HL-60/S4 treated with retinoic acid at 250 ng/mL for 4 days and 3 days (cell line): ENCODE results near the gene PFKFB2.

Experiments
- in situ Hi-C: fragments of 300-500 bp; cut with MboI; formaldehyde crosslinking; loops from 2 replicates; pipeline ENCODE4 v1.7.0; 2022; ENCODE audit warnings: low sequenced_read_pairs

Gene PFKFB2

DNA sequence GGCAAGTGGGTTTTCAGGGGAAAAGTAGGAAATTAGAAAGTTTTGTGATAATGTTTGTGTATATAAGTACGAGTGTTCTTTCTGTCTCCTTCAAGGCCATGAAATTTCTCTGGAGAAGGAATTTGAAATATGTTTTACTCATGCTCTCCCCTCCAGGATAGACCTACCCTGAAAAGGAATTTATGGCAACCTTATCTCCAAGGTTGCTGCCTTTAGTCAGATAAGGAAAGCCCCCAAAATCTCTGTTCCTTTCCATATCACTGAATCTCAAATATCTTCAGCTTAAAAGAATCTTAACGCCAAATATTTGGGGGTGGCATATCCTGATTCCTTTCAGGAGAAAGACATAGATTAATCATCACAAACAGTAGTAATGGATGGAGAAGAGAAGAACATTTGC lies 35.1 kb downstream of the PFKFB2 start:
- in situ Hi-C loops: no loop called here

DNA sequence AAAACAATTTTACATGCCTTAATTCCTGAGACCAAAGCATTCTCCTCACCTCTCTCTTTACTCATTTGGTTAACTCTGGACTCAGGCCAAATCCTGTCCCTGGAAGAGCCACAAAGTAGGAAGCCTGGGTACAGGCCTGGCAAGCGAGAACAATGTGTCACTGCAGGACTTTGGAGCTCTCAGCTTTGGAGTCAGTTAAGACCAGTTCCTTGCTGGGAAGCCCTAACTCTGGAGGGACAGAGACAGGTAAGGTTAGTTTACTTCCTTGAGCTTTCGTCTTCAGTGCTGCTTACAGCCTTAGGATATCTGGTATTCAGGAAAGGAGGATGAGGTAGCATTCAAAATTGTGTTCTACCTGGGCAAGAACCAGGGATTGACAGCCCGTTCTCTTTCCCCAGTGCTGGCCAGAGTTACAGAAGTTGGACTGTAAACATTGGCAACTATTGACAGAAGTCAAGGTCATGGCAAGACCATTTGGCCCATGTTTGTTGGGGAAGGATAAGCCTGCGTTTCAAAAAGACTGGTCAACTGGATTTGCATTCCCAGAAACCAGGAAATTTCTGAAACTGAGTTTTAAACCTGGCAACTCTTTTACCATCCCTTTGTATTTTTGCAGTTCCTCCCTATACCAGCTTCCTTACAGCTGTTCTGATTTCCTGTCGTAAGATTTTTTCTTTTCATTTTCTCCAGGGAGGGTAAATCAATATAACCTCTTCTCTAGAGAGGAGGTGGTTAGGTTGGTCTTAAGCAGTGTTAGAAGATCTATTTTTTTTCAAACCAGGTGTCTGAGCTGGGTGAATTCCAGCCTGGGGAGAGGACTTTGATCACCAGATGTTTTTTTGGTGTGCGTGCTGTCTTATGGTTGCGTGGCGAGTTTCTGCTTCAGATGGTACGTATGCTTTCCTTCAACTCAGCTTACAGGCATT lies 35.9 kb downstream of the PFKFB2 start, which contains the start of gene C4BPB:
C4BPB (plus strand) TSS at position 160 of the 926 bp plus-strand sequence; CDS start at position 832, 672 bp downstream.
- in situ Hi-C loops: no loop called here

DNA sequence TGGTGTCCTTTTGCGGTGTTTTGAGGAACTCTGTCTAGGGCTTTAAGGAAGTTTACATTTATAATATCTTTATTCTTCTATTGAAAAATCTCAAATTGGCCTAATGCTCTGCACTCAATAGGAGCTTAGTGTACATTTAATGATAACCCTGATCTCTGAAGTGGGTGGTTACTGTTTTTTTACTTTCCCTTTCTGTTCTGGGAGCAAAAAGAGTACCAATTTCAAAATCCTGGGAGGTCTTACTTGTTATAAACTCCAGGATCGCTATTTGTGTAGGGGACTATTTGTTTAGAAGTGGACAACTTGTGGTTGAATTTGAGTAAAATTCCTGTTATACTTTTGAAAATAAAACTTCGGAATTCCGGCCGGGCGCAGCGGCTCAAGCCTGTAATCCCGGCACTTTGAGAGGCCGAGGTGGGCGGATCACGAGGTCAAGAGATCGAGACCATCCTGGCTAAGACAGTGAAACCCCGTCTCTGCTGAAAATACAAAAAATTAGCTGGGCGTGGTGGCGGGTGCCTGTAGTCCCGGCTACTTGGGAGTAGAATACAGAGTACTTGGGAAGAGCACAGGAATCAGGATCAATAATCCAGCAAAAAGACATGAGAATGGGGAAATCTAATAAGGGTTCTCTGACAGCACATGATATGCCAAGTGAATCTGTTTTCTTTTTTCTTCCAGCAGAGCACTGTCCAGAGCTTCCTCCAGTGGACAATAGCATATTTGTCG lies 36.7 kb downstream of the PFKFB2 start:
- in situ Hi-C loops: no loop called here

DNA sequence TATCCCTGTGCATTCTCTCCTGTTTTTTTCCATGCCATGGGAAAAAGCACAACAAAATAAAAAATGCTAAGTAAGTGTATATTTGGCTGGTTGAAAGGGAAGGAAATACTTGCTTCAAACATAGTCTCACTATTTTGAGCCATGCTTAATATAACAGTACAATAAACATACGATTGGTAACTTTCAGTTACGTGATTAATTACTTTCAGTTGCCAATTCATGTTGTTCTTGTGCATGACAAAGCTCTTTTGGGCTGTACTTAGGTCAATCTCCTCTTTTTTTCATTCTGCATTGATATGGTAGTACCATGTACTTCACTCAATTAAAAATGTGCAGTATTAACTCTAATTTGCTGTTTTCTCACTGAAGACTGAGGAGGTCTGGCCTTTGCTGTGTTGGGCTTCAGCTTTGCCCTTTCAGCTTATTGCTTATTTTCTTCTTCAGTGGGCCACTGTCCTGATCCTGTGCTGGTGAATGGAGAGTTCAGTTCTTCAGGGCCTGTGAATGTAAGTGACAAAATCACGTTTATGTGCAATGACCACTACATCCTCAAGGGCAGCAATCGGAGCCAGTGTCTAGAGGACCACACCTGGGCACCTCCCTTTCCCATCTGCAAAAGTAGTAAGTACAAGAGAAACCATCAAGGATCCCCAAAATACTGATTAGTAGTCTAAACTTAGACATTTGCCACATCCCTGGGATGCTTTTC lies 38.3 kb downstream of the PFKFB2 start:
- in situ Hi-C loops: no loop called here

DNA sequence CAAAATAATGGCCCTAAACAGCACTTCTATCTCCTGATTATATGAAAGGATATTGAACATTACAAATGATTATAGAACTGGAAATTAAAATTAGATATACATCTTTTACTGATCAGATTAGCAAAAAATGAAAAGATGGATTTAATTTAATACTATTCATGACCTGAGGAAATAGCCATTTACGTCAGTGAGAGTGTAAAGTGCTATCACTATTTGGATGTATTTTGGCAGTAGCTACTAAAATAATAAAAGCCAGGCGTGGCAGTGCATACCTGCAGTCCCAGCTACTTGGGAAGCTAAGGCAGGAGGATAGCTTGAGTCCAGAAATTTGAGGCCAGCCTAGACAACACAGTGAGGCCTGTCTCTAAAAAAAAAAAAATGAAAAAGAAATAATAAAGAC lies 40.9 kb downstream of the PFKFB2 start:
- in situ Hi-C loops: no loop called here

DNA sequence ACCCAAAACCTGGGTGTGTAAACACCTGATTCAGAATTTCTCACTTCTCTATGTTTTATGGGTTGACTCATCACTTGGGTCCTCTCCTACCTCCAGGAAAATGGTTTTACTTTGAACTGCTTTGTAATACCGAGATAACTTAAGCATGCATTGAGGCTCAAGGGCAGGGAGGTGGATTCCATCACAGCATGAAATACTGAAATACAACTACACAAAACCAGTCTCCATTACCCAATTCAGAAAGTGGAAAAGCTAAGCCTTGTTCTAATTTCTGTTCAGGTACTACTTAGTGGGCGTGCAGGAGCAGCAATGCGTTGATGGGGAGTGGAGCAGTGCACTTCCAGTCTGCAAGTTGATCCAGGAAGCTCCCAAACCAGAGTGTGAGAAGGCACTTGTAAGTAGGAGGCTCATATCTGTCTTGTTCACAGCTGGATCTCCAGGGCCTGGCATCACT lies 44.8 kb downstream of the PFKFB2 start:
- in situ Hi-C loops: no loop called here

DNA sequence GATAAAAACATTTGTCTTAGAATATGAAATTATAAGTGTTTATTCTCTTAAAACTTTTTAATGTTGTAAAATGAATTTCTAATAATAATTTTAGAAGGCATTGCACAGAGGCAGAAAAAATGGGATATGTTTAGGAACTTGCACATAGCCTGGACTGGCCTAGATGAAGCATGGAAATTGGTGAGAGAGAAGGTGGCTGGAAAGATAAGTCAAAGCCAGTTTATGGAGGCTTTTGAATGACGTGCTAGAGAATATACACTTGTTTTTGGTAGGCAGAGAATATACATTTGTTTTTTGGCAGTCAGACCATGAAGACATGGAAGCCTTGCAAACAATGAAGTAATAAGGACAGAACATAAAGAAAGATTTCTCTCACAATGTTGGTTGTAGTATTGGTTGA lies 48.6 kb downstream of the PFKFB2 start:
- in situ Hi-C loops: no loop called here

DNA sequence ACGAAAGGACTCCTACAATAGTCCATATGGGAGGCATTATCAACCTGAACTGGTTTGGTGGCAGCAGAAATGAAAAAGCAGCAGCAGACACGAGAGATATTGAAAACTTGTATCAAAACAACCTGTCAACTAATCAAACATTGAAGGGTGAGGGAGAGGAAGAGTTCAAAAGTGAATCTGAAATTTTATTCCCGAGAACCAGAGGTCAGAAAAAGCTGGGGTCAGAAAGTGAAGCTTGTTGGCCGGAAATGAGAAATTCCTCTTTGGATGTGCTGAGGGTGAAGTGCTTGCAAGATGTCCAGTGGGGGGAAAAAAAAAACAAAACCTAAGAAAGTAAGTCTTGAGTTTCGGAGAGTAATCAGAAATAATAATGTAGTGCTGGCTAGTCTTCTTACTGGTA lies 49.1 kb downstream of the PFKFB2 start:
- in situ Hi-C loops: no loop called here

DNA sequence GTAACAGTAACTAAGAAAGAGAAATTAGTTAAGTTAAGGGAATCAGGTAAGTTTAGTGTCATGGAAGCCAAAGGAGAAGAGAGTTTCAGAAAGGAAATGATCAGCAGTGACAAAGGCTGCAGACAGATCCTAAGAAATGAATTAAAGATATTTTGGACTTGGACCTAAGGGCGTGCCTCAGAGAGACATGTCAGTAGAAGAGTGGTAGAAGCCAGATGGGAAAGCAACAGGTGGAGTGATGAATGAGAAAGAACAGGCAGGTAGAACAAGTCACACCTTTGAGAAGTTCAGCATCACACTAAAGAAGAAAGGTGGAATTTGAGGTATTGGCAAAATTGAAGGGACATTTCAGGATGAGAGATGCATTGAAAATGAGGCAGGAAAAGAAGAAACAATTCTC lies 49.6 kb downstream of the PFKFB2 start:
- in situ Hi-C loops: no loop called here

DNA sequence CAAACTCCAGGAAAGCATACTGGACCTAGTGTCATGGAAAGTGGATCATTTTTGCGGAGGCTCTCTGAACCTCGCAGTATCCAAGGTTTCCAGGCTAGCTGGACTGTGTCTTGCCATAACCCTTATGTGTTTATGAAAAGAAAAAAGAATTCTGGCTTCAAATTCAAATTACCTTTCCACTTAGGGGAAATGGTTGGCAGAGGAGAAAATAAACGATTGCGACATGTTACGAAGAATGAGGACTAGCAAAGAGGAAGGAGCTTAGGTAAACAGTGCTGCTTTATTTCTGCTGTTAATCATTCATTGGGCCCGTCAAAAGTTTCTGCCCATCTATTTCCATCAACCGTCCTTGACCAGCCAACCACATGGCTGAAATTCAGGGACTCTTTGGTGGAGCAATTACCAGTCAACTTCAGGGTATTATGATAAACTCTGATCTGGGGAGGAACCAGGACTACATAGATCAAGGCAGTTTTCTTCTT lies 50.9 kb downstream of the PFKFB2 start, which contains the start of gene C4BPA:
C4BPA (plus strand) TSS at position 342 of the 482 bp plus-strand sequence. CDS start 8,793 bp downstream, outside the sequence.
- in situ Hi-C loops: no loop called here

DNA sequence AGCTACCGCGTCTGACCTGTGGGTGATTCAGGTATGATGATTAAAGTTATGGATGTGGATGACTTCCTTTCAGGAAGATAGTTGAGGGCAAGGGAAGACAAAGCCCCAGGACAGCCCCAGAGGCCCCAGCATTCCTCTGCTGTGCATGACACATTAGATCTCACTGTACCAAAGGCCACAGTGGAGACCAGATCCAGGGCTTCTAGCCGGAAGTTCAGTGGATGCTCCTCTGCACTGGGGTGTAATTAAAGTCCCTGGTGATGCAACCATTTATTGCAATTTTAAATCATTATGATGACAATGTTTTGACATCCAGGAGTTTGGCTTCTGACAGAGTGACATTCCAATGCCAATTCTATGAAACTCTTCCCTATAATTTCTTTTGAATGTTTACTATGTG lies 55.9 kb downstream of the PFKFB2 start:
- in situ Hi-C loops: no loop called here

DNA sequence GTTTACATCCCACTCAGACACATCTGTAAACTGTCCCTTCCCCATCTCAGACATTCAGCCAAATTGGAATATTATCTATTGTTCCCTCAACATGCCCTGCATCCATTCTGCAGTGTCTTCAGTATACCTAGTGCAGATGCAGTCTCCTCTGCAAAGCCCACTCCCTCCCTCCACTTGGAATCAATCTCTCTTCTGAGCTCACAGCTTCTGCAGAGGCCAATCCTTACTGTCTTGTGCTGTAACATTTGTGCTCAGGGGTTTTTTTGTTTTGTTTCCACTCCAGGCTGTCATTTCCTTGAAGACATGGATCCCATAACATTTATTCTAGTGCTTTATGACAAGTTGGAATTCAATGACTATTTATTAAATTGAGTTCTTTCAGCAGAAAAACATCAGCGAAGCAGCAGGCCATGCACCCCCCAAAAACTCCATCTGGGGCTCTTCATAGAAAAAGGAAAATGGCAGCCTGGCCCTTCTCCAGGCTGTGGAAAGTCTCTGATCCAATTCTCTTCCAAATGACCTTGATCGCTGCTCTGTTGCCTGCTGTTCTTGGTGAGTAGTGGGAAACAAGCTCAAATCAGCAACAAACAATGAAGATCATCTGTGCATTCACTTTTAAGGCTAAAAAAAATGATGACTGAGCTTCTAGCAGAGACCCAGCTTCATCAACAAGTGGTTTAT lies 59.7 kb downstream of the PFKFB2 start:
- in situ Hi-C loops: no loop called here

DNA sequence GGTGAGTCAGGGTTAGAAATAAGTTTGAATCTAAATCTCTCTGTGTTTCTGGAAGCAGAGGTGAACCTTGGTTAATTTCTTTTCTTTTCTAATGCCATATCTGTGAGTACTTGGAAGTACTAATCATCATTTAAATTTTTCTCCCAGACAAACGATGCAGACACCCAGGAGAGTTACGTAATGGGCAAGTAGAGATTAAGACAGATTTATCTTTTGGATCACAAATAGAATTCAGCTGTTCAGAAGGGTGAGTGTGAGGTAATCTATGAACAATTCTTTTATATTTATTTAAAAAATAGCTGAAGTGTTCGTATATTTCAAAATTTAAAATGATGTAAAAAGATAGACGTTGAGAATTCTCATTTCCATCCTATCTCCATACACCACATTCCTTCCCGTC lies 62.2 kb downstream of the PFKFB2 start:
- in situ Hi-C loops: no loop called here

DNA sequence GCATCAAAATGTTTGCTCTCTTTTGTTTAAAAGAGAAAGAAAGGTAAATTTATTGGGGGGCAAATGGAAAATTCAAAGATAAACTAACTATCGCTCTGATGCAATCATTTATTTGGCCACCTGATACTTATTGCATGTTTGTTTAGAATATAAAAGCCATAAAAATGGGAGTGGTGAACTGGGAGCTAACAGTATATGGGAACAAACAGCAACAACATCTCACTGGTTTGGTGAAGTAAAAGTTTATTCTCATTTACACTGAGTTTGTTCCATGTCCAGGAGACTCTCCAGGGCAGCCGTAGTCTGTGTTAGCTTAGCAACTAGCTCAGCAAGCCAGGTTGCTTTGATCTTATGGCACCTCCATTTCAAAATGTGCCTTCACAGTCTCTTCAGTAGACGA lies 71.3 kb downstream of the PFKFB2 start:
- in situ Hi-C loops: no loop called here

DNA sequence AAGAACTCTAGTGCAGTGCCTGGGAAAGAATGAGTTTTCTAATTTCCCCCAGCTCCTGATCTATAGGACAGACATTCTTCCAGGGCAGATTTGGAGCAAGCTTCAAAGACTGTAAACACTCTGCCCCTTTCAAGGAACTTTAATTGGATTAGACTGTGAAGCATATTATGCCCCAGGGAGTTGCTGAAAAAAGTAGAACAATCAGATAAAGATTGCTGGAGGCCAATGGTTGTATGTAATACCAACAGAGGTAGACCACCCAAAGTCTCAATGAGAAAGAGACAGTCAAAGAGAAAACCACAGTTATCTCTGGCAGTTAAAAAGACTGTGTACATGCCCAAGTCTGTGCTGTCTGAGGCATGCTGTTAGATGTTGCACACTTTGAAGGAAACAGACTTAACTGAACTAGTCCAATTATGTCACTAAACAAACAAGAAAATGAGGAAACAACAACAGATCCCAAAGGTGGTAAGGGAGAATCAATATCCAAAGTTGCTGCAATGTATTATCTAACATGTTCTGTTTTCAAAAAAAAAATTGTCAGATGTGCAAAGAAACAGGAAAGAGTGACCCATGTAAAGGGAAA lies 75.4 kb downstream of the PFKFB2 start:
- in situ Hi-C loops: no loop called here

DNA sequence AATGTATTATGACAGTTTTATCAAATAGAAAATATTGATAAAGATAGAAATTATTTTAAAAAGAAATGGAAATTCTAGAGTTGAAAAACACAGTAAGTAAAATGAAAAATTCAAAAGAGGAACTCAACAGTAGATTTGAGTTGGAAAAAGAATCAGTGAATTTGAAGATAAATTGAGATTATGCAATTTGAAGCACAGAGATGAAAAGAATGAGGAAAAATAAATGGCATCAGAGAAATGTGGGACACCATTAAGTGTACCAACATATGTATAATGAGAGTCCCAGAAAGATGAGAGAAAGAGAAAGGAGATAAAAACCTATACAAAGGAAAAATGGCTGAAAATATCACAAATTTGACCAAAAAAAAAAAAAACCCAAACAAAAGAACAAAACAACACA lies 76.0 kb downstream of the PFKFB2 start:
- in situ Hi-C loops: no loop called here
